GM21576 (cell line): ENCODE results near the gene GLA.

ENCODE experiments used
- ATAC-seq: cut with Tn5 transposase; IDR thresholded peaks from one replicate; pipeline ENCODE4 v1.9.1; 2021; ENCODE audit warnings: mild to moderate bottlenecking, moderate library complexity; ENCODE audit not compliant: unreplicated experiment

Gene GLA

DNA sequence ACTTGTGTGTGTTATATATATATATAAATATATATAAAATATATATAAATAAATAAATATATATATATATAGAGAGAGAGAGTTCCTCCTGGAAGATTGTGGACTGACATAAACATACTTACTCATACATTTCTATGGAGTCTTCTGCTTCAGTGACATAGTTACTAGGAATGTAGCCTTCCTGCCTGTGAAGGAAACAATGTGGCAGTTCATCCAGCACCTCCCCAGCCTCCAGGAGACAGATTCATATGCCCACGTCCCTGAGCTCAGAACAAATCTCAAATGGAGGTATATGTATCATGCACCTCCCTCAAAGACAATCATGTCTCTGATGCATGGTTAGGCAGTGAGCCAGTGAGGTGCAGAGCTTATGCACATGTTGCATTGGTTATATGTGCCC lies 47.8 kb downstream of the GLA start:
- ATAC-seq: no peak

DNA sequence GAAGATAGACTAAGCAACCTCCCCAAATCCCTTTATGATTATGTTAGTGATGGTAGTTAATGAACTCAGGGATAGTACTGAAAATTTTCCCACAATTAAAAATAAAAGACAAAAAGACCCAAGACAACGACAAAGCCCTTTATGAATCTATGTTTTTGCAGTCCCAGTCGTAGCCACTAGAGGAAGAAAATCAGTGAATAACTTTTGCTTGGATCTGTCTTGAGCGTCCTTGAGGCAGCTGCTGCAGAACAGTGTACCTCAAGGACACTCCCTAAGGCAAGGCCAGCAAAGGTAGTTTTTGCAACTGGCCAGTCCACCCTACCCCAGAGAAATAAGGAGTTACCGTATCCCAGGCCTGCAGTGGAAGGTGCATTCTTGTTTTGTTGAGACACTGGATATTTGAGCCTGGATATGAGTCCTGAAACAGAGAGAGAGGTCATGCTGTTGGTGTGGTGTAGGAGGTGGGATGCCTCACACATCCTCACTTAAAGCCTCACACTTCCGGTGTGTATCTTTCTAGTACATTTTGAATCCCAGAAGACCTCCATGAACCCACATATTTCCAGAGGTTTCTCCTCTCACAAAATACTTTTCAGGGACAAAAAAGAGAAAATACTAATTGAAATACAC lies 50.4 kb downstream of the GLA start:
- ATAC-seq: no peak

GRCh38 chrX:101349193-101349562 lies 58.5 kb downstream of the GLA start:
- ATAC-seq: no peak

- peak; percentile 97 for ATAC-seq
These were observed 59.1 kb downstream of the GLA start, which contains the start of gene TIMM8A for GRCh38 chrX:101348452-101349192. TIMM8A (minus strand) TSS chrX:101348742; CDS start chrX:101348664, 78 bp downstream.

GRCh38 chrX:101347859-101348451 lies 59.8 kb downstream of the GLA start:
- peak; percentile 3 for ATAC-seq
